ENCODE measurements around the gene COG3. TPM values are rescaled to one million over a fixed set of nuclear protein-coding genes. Genes with fewer than 3 reads are reported as not detected.

The COG3 gene
- total and polyA plus RNA-seq, 4 donors = 14.7 to 66.7 (median 22.4) TPM

DNA sequence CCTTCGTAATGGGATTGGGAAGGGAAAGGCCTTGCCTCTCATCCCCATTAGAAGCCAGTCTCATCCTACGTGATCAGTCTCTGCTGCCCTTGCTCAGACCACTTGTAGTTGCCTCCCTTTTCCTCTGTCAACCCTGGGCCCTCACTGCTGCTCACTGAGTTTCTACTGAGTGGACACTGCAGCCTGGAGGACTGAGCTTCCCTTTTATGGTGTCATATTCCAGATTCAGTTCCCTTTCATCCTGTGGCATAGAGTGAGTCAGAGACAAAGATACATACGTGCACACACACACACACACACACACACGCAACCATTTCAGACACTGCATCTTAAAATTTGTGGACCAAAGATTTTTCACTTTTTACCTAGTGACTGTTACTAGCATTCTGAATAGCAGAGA lies 56.6 kb downstream of the COG3 start:
- TF ChIP-seq, protein P1, sequence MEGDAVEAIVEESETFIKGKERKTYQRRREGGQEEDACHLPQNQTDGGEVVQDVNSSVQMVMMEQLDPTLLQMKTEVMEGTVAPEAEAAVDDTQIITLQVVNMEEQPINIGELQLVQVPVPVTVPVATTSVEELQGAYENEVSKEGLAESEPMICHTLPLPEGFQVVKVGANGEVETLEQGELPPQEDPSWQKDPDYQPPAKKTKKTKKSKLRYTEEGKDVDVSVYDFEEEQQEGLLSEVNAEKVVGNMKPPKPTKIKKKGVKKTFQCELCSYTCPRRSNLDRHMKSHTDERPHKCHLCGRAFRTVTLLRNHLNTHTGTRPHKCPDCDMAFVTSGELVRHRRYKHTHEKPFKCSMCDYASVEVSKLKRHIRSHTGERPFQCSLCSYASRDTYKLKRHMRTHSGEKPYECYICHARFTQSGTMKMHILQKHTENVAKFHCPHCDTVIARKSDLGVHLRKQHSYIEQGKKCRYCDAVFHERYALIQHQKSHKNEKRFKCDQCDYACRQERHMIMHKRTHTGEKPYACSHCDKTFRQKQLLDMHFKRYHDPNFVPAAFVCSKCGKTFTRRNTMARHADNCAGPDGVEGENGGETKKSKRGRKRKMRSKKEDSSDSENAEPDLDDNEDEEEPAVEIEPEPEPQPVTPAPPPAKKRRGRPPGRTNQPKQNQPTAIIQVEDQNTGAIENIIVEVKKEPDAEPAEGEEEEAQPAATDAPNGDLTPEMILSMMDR (IDR thresholded peaks at IDR 0.05; ENCODE audit: control extremely low read depth, extremely low read depth) = no peak
- Histone ChIP-seq H3K4me1 (ENCODE audit: control insufficient read depth in 5 of 5, insufficient read depth in 5 of 5, low read length in 5 of 5) (no peaks in the 10 kb centered on the region), H3K36me3 (ENCODE audit: control insufficient read depth in 4 of 4, insufficient read depth in 4 of 4, low read length in 4 of 4) (peaks cover 9 to 46% (median 26%) of the 10 kb centered on the region in 4 donors), H3K4me3 (no peak overlapping the region), H3K9me3 (ENCODE audit: control insufficient read depth in 4 of 4, insufficient read depth in 3 of 4, low read length in 3 of 4) (no peaks in the 10 kb centered on the region), H3K27ac (ENCODE audit: low read depth in 1 of 2, low read length in 1 of 2) (no peak overlapping the region), H3K27me3 (ENCODE audit: control insufficient read depth in 3 of 3, insufficient read depth in 3 of 3, low read length in 2 of 3) (no peaks in the 10 kb centered on the region), H3K9ac (ENCODE audit: insufficient read depth in 1 of 2, low read length in 2 of 2) (no peak overlapping the region)
- 77 to 81% methylated on average over 4 of the region's 4 CpGs for WGBS, 2 donors
- ATAC-seq (ENCODE audit: insufficient read depth, low FRiP score) = peak; percentile 53
- DNase-seq = peak in 2 of 3 donors; percentile 8 to 13

DNA sequence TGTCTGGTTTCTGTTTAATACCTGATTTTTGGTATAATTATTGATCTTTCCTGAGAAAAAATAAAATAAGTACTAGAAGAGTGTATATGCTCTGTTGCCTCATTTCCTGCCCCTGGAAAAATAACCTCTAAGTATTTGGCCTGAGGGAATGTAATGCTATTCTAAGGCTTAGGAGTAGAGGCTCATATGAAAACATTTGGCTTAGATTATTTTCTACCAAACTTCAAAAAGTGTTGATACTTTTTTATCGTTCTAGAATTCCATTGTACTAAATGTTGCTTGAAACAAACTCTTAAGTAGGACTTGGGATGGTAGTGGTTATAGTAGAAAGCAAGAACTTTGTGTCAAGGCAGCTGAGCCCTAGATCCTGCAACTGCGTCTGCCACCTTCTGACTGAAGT lies 57.8 kb downstream of the COG3 start:
- no peak overlapping the region for H3K4me3 ChIP-seq
- ATAC-seq (ENCODE audit: insufficient read depth, low FRiP score) = no peak
- no peak for DNase-seq
- no peaks in the 10 kb centered on the region for H3K9me3 ChIP-seq (ENCODE audit: control insufficient read depth in 4 of 4, insufficient read depth in 3 of 4, low read length in 3 of 4)
- TF ChIP-seq, protein P1 (IDR thresholded peaks at IDR 0.05; ENCODE audit: control extremely low read depth, extremely low read depth) = no peak
- WGBS, 2 donors = 77 to 84% methylated on average over 2 of the region's 2 CpGs
- peaks cover 8 to 36% (median 24%) of the 10 kb centered on the region in 4 donors for H3K36me3 ChIP-seq (ENCODE audit: control insufficient read depth in 4 of 4, insufficient read depth in 4 of 4, low read length in 4 of 4)
- peaks cover 0 to 4% (median 0%) of the 10 kb centered on the region in 5 donors for H3K4me1 ChIP-seq (ENCODE audit: control insufficient read depth in 5 of 5, insufficient read depth in 5 of 5, low read length in 5 of 5)
- no peak overlapping the region for H3K9ac ChIP-seq (ENCODE audit: insufficient read depth in 1 of 2, low read length in 2 of 2)
- no peak overlapping the region for H3K27ac ChIP-seq (ENCODE audit: low read depth in 1 of 2, low read length in 1 of 2)
- no peaks in the 10 kb centered on the region for H3K27me3 ChIP-seq (ENCODE audit: control insufficient read depth in 3 of 3, insufficient read depth in 3 of 3, low read length in 2 of 3)

DNA sequence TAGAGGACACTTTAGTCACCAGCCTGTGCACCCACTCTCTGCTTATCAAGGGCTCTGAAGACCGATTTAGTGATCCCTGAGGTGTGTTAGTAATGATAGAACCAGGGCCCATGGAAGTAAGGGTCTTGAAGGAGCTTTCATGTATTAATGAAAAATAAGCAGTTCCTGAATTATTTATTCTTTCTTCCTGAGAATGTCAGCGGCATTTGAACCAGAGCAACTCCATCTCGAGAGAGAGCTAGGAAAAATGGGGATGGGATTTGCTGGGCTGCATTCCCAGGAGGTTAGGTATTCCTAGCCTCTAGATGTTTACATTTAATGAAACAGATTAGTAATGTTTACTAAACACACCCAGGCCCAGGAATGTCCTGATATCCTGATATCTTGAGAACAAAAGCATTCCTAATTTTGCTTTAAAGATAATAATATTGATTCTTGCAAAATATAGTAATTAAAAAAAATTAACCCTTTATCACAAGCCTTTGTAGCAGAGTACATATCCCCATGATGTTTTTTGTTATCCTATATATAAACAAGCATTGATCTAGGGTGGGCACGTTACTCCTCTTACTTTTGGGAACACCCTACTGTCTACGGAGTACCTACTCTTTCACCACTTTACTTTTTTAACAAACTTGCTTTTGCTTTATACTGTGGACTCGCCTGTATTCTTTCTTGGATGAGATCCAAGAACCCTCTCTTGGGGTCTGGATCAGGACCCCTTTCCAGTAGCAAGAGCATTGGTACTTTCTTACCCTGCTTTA lies 63.1 kb downstream of the COG3 start:
- Histone ChIP-seq H3K4me3 (no peak overlapping the region), H3K4me1 (ENCODE audit: control insufficient read depth in 5 of 5, insufficient read depth in 5 of 5, low read length in 5 of 5) (peaks cover 0 to 11% (median 0%) of the 10 kb centered on the region in 5 donors), H3K27ac (ENCODE audit: low read depth in 1 of 2, low read length in 1 of 2) (no peak overlapping the region), H3K36me3 (ENCODE audit: control insufficient read depth in 4 of 4, insufficient read depth in 4 of 4, low read length in 4 of 4) (peaks cover 12 to 29% (median 25%) of the 10 kb centered on the region in 4 donors), H3K27me3 (ENCODE audit: control insufficient read depth in 3 of 3, insufficient read depth in 3 of 3, low read length in 2 of 3) (no peaks in the 10 kb centered on the region), H3K9me3 (ENCODE audit: control insufficient read depth in 4 of 4, insufficient read depth in 3 of 4, low read length in 3 of 4) (no peaks in the 10 kb centered on the region), H3K9ac (ENCODE audit: insufficient read depth in 1 of 2, low read length in 2 of 2) (no peak overlapping the region)
- DNase-seq (peak in 2 of 3 donors; percentile 24 to 45), ATAC-seq (ENCODE audit: insufficient read depth, low FRiP score) (no peak)
- 56 to 75% methylated on average over 6 of the region's 6 CpGs for WGBS, 2 donors
- TF ChIP-seq, protein P1 (IDR thresholded peaks at IDR 0.05; ENCODE audit: control extremely low read depth, extremely low read depth) = no peak

Data from lung (tissue), 12 donors.